GM12878 (cell line): ENCODE measurements around the gene BTG2. TPM values are rescaled to one million over a fixed set of nuclear protein-coding genes. Genes with fewer than 3 reads are reported as not detected.

Experiments
- ATAC-seq: fragments of 200-7000 bp; cut with Tn5 transposase; 3 replicates; pipeline ENCODE4 v1.9.1; 2020; ENCODE audit warnings: mild to moderate bottlenecking, moderate library complexity
- BruUV-seq: library from RNA; stranded (reverse); fragments of 400-500 nt; replicated peaks from 2 replicates; lab custom pipeline; 2021; lab: Mats Ljungman, UMichigan
- CTCF ChIA-PET: fragments of 300-600 bp; sonication (Branson Sonifier 250); formaldehyde crosslinking; extraction: SDS; loops from one replicate; lab custom pipeline; 2021; ENCODE audit warnings: inconsistent platforms; lab: Yijun Ruan, JAX
- POLR2A ChIA-PET: fragments of 350-600 bp; formaldehyde crosslinking; extraction: SDS; loops from one replicate; lab custom pipeline; 2021; ENCODE audit warnings: inconsistent platforms; lab: Charles Lee
- RAD21 ChIA-PET: fragments of 300-600 bp; sonication (Branson Sonifier 250); formaldehyde crosslinking; loops from one replicate; lab custom pipeline; 2023; ENCODE audit warnings: antibody characterized with exemption; ENCODE audit not compliant: unreplicated experiment; lab: Charles Lee
- SMC1A ChIA-PET: fragments of 300-600 bp; sonication (Branson Sonifier 250); formaldehyde crosslinking; loops from one replicate; lab custom pipeline; 2023; ENCODE audit not compliant: unreplicated experiment, uncharacterized antibody; lab: Charles Lee
- DNase-seq: peaks from one replicate; pipeline ENCODE4 v3.0.0-alpha.2; 2011; ENCODE audit warnings: low read depth, low spot score
- FAIRE-seq: peaks from 3 replicates; lab custom pipeline; 2011; peaks lifted over from hg19 to GRCh38; lab: Jason Lieb, UNC
- H2AFZ ChIP-seq: 2 replicates; pipeline ENCODE4 v1.6.0; 2011; ENCODE audit warnings: low read depth, low read length, control low read depth; ENCODE audit not compliant: control insufficient read depth
- H3K27ac ChIP-seq: 2 replicates; pipeline ENCODE4 v1.5.1; 2011; ENCODE audit warnings: control low read depth; ENCODE audit not compliant: control insufficient read depth, insufficient read depth
- H3K27me3 ChIP-seq, 2 experiments: replicated peaks in 1 of 2; 2 replicates each; pipeline versions ENCODE4 v1.6.0 to v1.6.1; 2011; ENCODE audit warnings: low read length in 1 of 2; ENCODE audit not compliant: control insufficient read depth in 2 of 2, insufficient read depth in 2 of 2
- H3K36me3 ChIP-seq, 2 experiments: 2 replicates each; pipeline ENCODE4 v1.5.1; 2011; ENCODE audit warnings: low read length in 1 of 2; ENCODE audit not compliant: control insufficient read depth in 2 of 2, insufficient read depth in 2 of 2
- H3K4me1 ChIP-seq: 2 replicates; pipeline ENCODE4 v1.6.1; 2011; ENCODE audit warnings: mild to moderate bottlenecking, low read length, moderate library complexity, mixed read lengths; ENCODE audit not compliant: control insufficient read depth, insufficient read depth
- H3K4me2 ChIP-seq: 2 replicates; pipeline ENCODE4 v1.6.0; 2011; ENCODE audit warnings: control low read depth; ENCODE audit not compliant: control insufficient read depth, insufficient read depth
- H3K4me3 ChIP-seq: fragments of 200-600 bp; sonication (generic); 2 replicates; pipeline ENCODE4 v1.5.1; 2016
- H3K79me2 ChIP-seq: 2 replicates; pipeline ENCODE4 v1.6.0; 2011; ENCODE audit warnings: low read length; ENCODE audit not compliant: control insufficient read depth, insufficient read depth
- H3K9ac ChIP-seq: 2 replicates; pipeline ENCODE4 v1.8.0; 2011; ENCODE audit warnings: low read length, control low read depth, mixed read lengths; ENCODE audit not compliant: control insufficient read depth, insufficient read depth
- H3K9me3 ChIP-seq: replicated peaks from 3 replicates; pipeline ENCODE4 v1.5.1; 2011; ENCODE audit warnings: mild to moderate bottlenecking, low read length; ENCODE audit not compliant: control insufficient read depth, insufficient read depth
- H4K20me1 ChIP-seq: 2 replicates; pipeline ENCODE4 v1.6.0; 2011; ENCODE audit not compliant: control insufficient read depth, insufficient read depth
- BACH1 ChIP-seq: fragments of 450-650 bp; IDR thresholded peaks from 2 replicates; pipeline ENCODE4 v1.6.1; 2017; ENCODE audit warnings: mild to moderate bottlenecking, borderline replicate concordance
- CBFB ChIP-seq: IDR thresholded peaks from 2 replicates; pipeline ENCODE4 v1.6.1; 2016; ENCODE audit warnings: antibody characterized with exemption, low read depth
- E4F1 ChIP-seq: fragments of 450-650 bp; IDR thresholded peaks from 2 replicates; pipeline ENCODE4 v1.6.1; 2018; ENCODE audit warnings: borderline replicate concordance, mild to moderate bottlenecking; ENCODE audit not compliant: partially characterized antibody
- NFYB ChIP-seq: IDR thresholded peaks from 2 replicates; pipeline ENCODE4 v1.6.1; 2011; ENCODE audit warnings: low read depth, mild to moderate bottlenecking, low read length, improper control_type of control experiment, moderate library complexity; ENCODE audit not compliant: insufficient read depth
- POLR2AphosphoS2 ChIP-seq: IDR thresholded peaks from 2 replicates; pipeline ENCODE4 v1.6.1; 2011; ENCODE audit warnings: low read depth, mild to moderate bottlenecking, low read length, improper control_type of control experiment, moderate library complexity
- RUNX3 ChIP-seq: IDR thresholded peaks from 2 replicates; pipeline ENCODE4 v1.6.1; 2012; ENCODE audit warnings: low read length, inconsistent platforms
- SIN3A ChIP-seq: IDR thresholded peaks from 2 replicates; pipeline ENCODE4 v1.6.1; 2012; ENCODE audit warnings: low read depth, low read length, improper control_type of control experiment
- SIX5 ChIP-seq: IDR thresholded peaks from 2 replicates; pipeline ENCODE4 v1.6.1; 2011; ENCODE audit warnings: mild to moderate bottlenecking, low read depth, low read length, moderate library complexity; ENCODE audit not compliant: severe bottlenecking
- SMARCA5 ChIP-seq: fragments of 450-650 bp; IDR thresholded peaks from 2 replicates; pipeline ENCODE4 v1.6.1; 2017; ENCODE audit warnings: mild to moderate bottlenecking
- STAT3 ChIP-seq: IDR thresholded peaks from 2 replicates; pipeline ENCODE4 v1.6.1; 2011; ENCODE audit warnings: low read depth, low read length, improper control_type of control experiment
- USF2 ChIP-seq: IDR thresholded peaks from 2 replicates; pipeline ENCODE4 v1.6.1; 2011; ENCODE audit warnings: low read depth, low read length, improper control_type of control experiment, borderline replicate concordance
- WRNIP1 ChIP-seq: IDR thresholded peaks from 2 replicates; pipeline ENCODE4 v1.6.1; 2011; ENCODE audit warnings: low read depth, low read length, improper control_type of control experiment, borderline replicate concordance
- WGBS: methylation state at CpG from one replicate; pipeline ENCODE4 v1.1.6; 2016; ENCODE audit warnings: low lambda C conversion rate; ENCODE audit not compliant: insufficient replicate concordance, insufficient coverage; ENCODE audit errors: missing lambda C conversion rate; 5-methylcytosine and 5-hydroxymethylcytosine counted together
- in situ Hi-C: fragments of 300-500 bp; cut with MboI; formaldehyde crosslinking; loops from 9 replicates; pipeline ENCODE4 v1.14.3; 2018; ENCODE audit warnings: mixed read lengths
- intact Hi-C: fragments of 100-400 bp; cut with micrococcal nuclease; formaldehyde crosslinking; loops from one replicate; pipeline ENCODE4 v1.14.2; 2022; ENCODE audit not compliant: unreplicated experiment
- polyA plus RNA-seq, 11 experiments: library from polyadenylated mRNA; depleted of rRNA in 4 of 11; unstranded in 6 of 11; stranded (reverse) in 5 of 11; fragments of >200 nt; fragmentation: Nextera tagmentation in 4 of 11; fragmentation: Illumina TruSeq in 1 of 11; extraction: Ambion mirVana in 4 of 11; extraction: Trizol in 1 of 11; gene quantifications; 1 replicate in 1 of 11; 2 replicates in 10 of 11; pipeline versions ENCODE4 v1.2.1 to v1.2.3, GENCODE V29; 2011 to 2016; ENCODE audit warnings: inconsistent platforms in 2 of 11, missing spikeins in 2 of 11, low read depth in 1 of 11
- total RNA-seq, 4 experiments: library from RNA; depleted of rRNA in 3 of 4; stranded (reverse); fragments of >200 nt in 3 of 4; fragmentation: Illumina TruSeq in 1 of 4; extraction: Trizol in 1 of 4; gene quantifications; 2 replicates each; pipeline versions ENCODE4 v1.2.1 to v1.2.3, GENCODE V29; 2013 to 2021
- TF ChIP-seq, protein P1 (sequence below): fragments of 450-650 bp; formaldehyde crosslinking; IDR thresholded peaks from 2 replicates; pipeline ENCODE4 v1.4.0; 2022; ENCODE audit warnings: mild to moderate bottlenecking, moderate library complexity

BTG2 gene
- total and polyA plus RNA-seq, 10 of the 15 experiments (the other 5 are each of a cell fraction or from before 2014, with no cell fraction given), result 23.3 to 160 (median 98.1) TPM

DNA sequence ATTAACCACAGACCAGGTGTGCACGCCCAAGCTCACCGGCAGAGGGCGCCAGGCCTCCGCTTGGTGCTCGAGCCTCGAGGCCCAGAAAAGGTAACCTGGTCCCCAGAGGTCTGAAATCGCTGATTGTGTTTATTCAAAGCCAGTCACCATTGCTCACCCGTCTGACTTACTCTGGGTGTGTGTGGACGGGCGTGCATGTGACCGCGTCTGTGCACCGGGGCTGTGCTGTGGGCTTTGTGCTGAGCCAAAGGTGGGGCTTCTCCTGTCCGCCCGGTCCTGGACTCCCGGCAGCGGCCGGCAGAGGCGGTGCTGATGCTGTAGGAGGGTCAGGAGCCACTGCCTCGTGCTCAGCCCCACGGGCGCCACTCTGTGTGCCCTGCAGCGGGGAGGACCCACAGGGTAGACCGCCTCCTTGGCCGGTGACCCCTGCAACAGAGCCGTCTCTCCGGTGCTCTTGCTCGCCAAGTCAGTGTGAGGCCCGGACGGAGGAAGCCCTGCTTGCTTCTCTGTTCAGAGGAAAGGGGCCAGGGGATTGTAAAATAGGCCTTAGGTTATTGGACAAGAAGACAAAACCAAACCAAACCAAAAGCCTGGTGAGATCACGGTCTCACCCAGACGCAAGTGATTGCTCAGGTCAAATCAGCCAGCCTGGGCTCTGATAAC, 32.0 kb upstream of the BTG2 start (continued):
- TF ChIP-seq WRNIP1, result 0 out of 2 replicates have a peak, but pooled peaks have one; percentile 76

GRCh38 chr1:203273869-203274602, 31.3 kb upstream of the BTG2 start:
- no peak for DNase-seq
- no peak for FAIRE-seq
- TF ChIP-seq POLR2AphosphoS2, result 0 out of 2 replicates have a peak, but pooled peaks have one; percentile 2
- no peak for TF ChIP-seq USF2
- no peak for TF ChIP-seq SIX5
- TF ChIP-seq SIN3A, result no peak
- peak; percentile 68; the same call in 1 of the 2 replicates for TF ChIP-seq BACH1
- no peak for TF ChIP-seq E4F1
- TF ChIP-seq NFYB, result no peak
- TF ChIP-seq CBFB, result no peak
- peak; percentile 30; the same call in 1 of the 2 replicates for TF ChIP-seq RUNX3
- TF ChIP-seq, protein P1, sequence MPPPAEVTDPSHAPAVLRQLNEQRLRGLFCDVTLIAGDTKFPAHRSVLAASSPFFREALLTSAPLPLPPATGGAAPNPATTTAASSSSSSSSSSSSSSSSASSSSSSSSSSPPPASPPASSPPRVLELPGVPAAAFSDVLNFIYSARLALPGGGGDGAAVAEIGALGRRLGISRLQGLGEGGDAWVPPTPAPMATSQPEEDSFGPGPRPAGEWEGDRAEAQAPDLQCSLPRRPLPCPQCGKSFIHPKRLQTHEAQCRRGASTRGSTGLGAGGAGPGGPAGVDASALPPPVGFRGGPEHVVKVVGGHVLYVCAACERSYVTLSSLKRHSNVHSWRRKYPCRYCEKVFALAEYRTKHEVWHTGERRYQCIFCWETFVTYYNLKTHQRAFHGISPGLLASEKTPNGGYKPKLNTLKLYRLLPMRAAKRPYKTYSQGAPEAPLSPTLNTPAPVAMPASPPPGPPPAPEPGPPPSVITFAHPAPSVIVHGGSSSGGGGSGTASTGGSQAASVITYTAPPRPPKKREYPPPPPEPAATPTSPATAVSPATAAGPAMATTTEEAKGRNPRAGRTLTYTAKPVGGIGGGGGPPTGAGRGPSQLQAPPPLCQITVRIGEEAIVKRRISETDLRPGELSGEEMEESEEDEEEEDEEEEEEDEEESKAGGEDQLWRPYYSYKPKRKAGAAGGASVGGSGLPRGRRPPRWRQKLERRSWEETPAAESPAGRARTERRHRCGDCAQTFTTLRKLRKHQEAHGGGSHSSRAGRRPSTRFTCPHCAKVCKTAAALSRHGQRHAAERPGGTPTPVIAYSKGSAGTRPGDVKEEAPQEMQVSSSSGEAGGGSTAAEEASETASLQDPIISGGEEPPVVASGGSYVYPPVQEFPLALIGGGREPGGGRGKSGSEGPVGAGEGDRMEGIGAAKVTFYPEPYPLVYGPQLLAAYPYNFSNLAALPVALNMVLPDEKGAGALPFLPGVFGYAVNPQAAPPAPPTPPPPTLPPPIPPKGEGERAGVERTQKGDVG (CRISPR knock-in tag), result no peak
- TF ChIP-seq SMARCA5, result 0 out of 2 replicates have a peak, but pooled peaks have one; percentile 59
- no peak for TF ChIP-seq STAT3

More at GRCh38 chr1:203273869-203274602, 31.3 kb upstream of the BTG2 start:
- Histone ChIP-seq H3K27ac (peak overlapping the region; percentile 89), H3K4me2 (peak overlapping the region; percentile 78), H4K20me1 (no peaks in the 10 kb centered on the region), H3K27me3 (no peaks in the 10 kb centered on the region), H3K36me3 (no peaks in the 10 kb centered on the region), H2AFZ (peak overlapping the region; percentile 38; the same call in 1 of the 2 replicates), H3K79me2 (peaks cover 7% of the 10 kb centered on the region), H3K4me3 (peak overlapping the region; percentile 63), H3K4me1 (peaks cover 45% of the 10 kb centered on the region), H3K9me3 (no peaks in the 10 kb centered on the region), H3K9ac (peak overlapping the region; percentile 78)
- ATAC-seq, result peak; percentile 49
- RAD21 ChIA-PET, result interaction anchor here (0.6 to 30.0 kb wide), 9 partner anchors 12 to 180 kb away, joined by 3 to 541 read pairs (median 5); partner anchors contain the start of gene BTG2
- intact Hi-C loops, result loop anchor here (1.0 to 5.0 kb wide), 5 partner anchors 15 to 168 kb away; partner anchors contain the start of gene BTG2
- no TSS peak for BruUV-seq
- 2% methylated on average over 12 of the region's 12 CpGs for WGBS
- POLR2A ChIA-PET, result interaction anchor here (0.7 to 19.5 kb wide), 7 partner anchors 13 to 62 kb away, joined by 3 to 370 read pairs (median 13); partner anchors contain the start of gene BTG2
- SMC1A ChIA-PET, result interaction anchor here (0.8 to 30.2 kb wide), 7 partner anchors 9 to 155 kb away, joined by 3 to 590 read pairs (median 37); partner anchors contain the start of gene BTG2
- in situ Hi-C loops, result loop anchor here (5.0 kb wide), 4 partner anchors 63 to 428 kb away; no protein-coding TSS in a partner anchor
- CTCF ChIA-PET, result interaction anchor here (0.7 to 15.2 kb wide), 11 partner anchors 10 to 214 kb away, joined by 3 to 854 read pairs (median 11); no protein-coding TSS in a partner anchor
